AG09319 (cell line): ENCODE measurements around the gene FAM120B.

Experiments used
- DNase-seq: peaks from one replicate; pipeline ENCODE4 v3.0.0-alpha.2; 2010; ENCODE audit warnings: low read depth; ENCODE audit errors: extremely low read depth
- TF ChIP-seq, protein P1 (sequence below): IDR thresholded peaks from 2 replicates; pipeline ENCODE4 v1.5.1; 2011; ENCODE audit warnings: low read depth, mild to moderate bottlenecking, inconsistent platforms, low read length, moderate library complexity

FAM120B gene

DNA sequence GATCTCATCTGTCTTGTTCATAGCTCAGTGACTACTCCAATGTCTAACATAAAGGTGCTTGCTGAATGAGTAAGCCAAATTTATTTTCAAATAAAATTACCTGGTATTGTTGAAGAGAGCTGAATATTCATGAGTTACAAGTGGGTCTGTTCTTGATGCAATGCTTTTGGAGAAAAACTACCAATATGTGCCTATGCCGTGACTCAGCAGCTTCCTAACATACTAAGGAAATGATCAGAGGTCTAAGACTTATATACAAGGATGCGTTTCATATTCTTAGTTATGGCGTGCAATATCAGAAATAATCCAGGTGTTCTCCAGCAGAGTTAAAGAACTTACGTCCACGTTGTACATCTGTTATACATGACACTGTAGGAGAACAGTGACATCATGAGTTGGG is 5.1 kb downstream of the FAM120B start:
- DNase-seq = no peak
- TF ChIP-seq, protein P1, sequence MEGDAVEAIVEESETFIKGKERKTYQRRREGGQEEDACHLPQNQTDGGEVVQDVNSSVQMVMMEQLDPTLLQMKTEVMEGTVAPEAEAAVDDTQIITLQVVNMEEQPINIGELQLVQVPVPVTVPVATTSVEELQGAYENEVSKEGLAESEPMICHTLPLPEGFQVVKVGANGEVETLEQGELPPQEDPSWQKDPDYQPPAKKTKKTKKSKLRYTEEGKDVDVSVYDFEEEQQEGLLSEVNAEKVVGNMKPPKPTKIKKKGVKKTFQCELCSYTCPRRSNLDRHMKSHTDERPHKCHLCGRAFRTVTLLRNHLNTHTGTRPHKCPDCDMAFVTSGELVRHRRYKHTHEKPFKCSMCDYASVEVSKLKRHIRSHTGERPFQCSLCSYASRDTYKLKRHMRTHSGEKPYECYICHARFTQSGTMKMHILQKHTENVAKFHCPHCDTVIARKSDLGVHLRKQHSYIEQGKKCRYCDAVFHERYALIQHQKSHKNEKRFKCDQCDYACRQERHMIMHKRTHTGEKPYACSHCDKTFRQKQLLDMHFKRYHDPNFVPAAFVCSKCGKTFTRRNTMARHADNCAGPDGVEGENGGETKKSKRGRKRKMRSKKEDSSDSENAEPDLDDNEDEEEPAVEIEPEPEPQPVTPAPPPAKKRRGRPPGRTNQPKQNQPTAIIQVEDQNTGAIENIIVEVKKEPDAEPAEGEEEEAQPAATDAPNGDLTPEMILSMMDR = no peak

DNA sequence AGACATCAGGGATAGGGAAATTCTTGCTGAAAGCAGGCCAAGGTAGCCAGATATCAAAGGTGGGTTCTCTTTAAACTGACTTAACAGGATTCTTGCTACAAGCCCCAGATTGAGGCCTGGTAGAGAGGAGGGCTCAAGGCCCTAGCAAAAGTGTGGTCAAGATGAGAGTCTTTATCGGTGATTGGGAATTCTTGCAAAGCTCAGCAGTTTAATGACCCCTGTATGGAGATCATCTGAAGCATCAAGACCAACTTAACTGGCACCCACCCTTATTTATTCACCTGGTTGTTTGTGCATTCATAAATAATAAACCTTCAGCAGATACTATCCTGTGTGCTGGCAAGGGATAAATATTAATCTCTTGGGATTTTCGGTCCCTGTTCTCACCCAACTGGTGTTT is 6.3 kb downstream of the FAM120B start:
- DNase-seq = no peak
- TF ChIP-seq, protein P1 = no peak

DNA sequence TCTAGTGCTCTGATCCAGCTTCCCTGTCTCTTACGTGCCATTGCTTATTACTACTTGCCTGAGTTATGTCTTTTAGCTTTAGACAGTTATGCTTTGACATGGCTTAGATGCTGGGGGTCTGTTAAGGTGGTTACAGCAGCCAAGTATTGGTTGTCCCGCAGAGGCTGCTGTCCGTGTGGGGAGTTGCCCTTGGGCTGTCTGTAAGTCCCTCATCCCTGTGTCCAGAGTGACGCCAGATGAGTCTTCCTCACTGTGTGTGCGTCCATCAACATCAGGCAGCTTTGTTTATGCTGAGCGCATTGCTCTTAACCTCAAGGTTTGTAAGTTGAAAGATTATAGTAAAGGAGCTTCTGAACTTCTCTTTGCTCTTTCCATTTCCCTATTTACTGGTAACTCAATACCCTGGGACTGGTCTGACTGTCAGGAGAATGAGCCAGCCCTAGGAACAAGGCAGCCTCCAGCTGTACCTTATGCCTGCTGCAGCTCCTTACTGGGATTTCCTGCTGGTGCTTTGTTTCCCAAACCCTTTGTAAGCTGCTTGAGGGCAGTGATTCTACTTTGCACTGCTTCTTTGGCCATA is 7.2 kb downstream of the FAM120B start:
- TF ChIP-seq, protein P1 = no peak
- DNase-seq = no peak

DNA sequence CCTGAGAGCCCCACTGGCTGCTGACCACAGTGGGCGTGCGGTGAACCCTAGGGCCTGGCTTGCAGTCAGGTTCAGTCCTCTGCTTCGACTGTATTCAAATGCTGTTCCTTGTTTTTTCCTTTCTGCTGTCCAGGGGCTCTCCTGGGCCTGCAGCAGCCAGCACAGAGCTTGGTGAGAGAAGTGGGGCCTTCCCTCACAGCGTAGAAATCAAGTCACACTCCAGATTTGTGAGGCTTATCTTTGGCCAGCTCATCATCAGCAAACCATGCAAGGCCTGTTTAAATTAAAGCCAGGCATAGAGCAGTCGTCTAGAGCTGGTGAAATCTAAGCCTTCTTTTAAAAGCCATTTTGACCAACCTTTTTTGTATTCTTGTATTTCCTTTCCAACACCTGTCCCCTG is 8.4 kb downstream of the FAM120B start:
- TF ChIP-seq, protein P1 = no peak
- DNase-seq = no peak

DNA sequence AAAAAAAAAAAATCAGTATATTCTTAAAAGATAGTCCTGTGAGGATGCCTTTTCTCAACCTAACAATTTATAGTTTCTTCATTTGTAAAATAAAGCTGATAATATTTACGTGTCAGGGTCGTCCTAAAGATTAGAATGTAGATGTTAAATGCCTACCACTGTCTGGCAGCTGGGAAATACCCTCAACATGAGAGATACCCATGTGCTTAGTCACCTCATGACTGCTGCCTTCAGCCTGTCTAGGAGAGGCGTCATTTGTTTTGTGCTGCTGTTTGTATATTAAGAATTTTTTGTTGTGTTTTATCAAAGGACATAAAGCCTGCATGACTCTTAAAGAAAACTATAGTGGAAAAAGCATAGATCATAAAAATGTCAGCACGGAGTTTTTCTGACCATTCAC is 9.5 kb downstream of the FAM120B start:
- no peak for DNase-seq
- TF ChIP-seq, protein P1 = no peak

DNA sequence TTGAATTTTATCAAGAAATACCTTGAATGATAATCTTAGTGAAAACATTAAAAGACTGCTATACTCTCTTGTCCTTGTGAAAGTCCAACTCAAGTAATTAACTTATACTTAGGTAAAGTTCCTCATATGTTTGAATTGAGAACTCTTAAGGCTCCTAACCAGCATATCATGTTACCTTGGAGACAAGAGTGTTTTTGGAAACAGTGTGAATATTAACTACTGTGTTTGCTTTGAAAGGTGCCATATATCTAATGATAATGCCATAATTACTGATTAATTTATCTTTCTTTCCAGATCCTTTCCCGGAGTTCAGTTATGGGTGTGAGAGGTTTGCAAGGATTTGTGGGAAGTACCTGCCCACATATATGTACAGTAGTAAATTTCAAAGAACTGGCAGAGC is 10.5 kb downstream of the FAM120B start:
- TF ChIP-seq, protein P1 = no peak
- no peak for DNase-seq

DNA sequence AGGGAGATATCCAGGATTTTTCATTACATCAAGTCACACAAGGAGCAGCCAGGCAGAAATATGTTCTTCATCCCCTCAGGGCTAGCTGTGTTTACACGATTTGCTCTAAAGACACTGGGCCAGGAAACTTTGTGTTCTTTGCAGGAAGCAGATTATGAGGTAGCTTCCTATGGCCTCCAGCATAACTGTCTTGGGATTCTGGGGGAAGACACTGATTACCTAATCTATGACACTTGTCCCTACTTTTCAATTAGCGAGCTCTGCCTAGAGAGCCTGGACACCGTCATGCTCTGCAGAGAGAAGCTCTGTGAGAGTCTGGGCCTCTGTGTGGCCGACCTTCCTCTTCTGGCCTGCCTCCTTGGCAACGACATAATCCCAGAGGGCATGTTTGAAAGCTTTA is 11.2 kb downstream of the FAM120B start:
- TF ChIP-seq, protein P1 = no peak
- DNase-seq = no peak
